Measurements from ENCODE around the gene STAG3. TPM values are rescaled to one million over a fixed set of nuclear protein-coding genes. Genes with fewer than 3 reads are reported as not detected.

Gene STAG3
- total and polyA plus RNA-seq, 2 donors (not counting 1 experiment from before 2014, with no cell fraction given), result 24.8 to 33.4 TPM

GRCh38 chr7:100211342-100211780 lies 33.6 kb downstream of the STAG3 start:
- ChIA-PET POLR2A (interaction anchor here (0.6 to 2.6 kb wide), 7 partner anchors 9 to 50 kb away, joined by 3 to 13 read pairs (median 5); no protein-coding TSS in a partner anchor), CTCF (interaction anchor here (0.9 to 6.5 kb wide), 9 partner anchors 9 to 196 kb away, joined by 3 to 56 read pairs (median 6); no protein-coding TSS in a partner anchor)
- peaks cover 81% of the 10 kb centered on the region for H3K4me1 Mint-ChIP-seq
- H3K4me2 ChIP-seq (replicated peaks; ENCODE audit: low read depth, low read length, poor library complexity, severe bottlenecking), result peak overlapping the region; percentile 78
- H3K79me2 ChIP-seq (ENCODE audit: control insufficient read depth, insufficient read depth, low read length), result peaks cover 7% of the 10 kb centered on the region
- H3K27ac Mint-ChIP-seq, result peak overlapping the region; percentile 95
- peak; percentile 68 for ATAC-seq (ENCODE audit: low read depth)
- peak overlapping the region; percentile 70 to 72 for H3K27ac ChIP-seq (ENCODE audit: low read length in 2 of 2)
- peak overlapping the region; percentile 43 for H2AFZ ChIP-seq (ENCODE audit: insufficient read depth, low read depth, low read length, poor library complexity, severe bottlenecking)
- no peaks in the 10 kb centered on the region for H3K36me3 ChIP-seq (replicated peaks in 1 of 2; ENCODE audit: control extremely low read depth in 1 of 2, control insufficient read depth in 1 of 2, extremely low read depth in 1 of 2, insufficient read depth in 2 of 2, low read length in 1 of 2)
- intact Hi-C loops (cut with micrococcal nuclease), result loop anchor here (5.0 kb wide), 2 partner anchors 34 to 64 kb away; partner anchors contain the start of genes GPC2, LAMTOR4 and STAG3
- TF ChIP-seq EZH2 (IDR thresholded peaks at IDR 0.05; ENCODE audit: borderline replicate concordance, insufficient read depth, low read depth, low read length, poor library complexity, severe bottlenecking) (no peak), CTCF (IDR thresholded peaks at IDR 0.05) (no peak)
- no peaks in the 10 kb centered on the region for H3K27me3 ChIP-seq (replicated peaks in 1 of 4; ENCODE audit: control extremely low read depth in 1 of 4, control insufficient read depth in 3 of 4, insufficient read depth in 4 of 4, low read length in 3 of 4)
- H3K9me3 Mint-ChIP-seq (ENCODE audit: insufficient read depth), result no peaks in the 10 kb centered on the region
- peak overlapping the region; percentile 54 for H3K9ac ChIP-seq (ENCODE audit: low read length)
- 36% methylated on average over 6 of the region's 7 CpGs for WGBS (ENCODE audit: insufficient coverage)
- no peaks in the 10 kb centered on the region for H3K27me3 Mint-ChIP-seq
- peak; percentile 73 for DNase-seq
- no peaks in the 10 kb centered on the region for H3K9me3 ChIP-seq (ENCODE audit: control extremely low read depth in 1 of 3, control insufficient read depth in 2 of 3, insufficient read depth in 1 of 3, low read length in 2 of 3)
- H3K4me1 ChIP-seq (ENCODE audit: control insufficient read depth in 2 of 2, insufficient read depth in 2 of 2, low read length in 2 of 2), result peaks cover 56 to 64% of the 10 kb centered on the region in 2 donors
- no peaks in the 10 kb centered on the region for H4K20me1 ChIP-seq (ENCODE audit: control insufficient read depth, insufficient read depth, low read length, poor library complexity, severe bottlenecking)
- H3K4me3 Mint-ChIP-seq, result peak overlapping the region; percentile 88
- peak overlapping the region in 3 of 5 experiments; percentile 3 to 47 (median 35) for H3K4me3 ChIP-seq (ENCODE audit: control extremely low read depth in 1 of 5, extremely low read depth in 1 of 5, insufficient read depth in 1 of 5, low read depth in 2 of 5, low read length in 4 of 5)

- H3K27ac Mint-ChIP-seq, result peak overlapping the region; percentile 91
- POLR2A ChIA-PET, result no interaction called here
- H3K27ac ChIP-seq (ENCODE audit: low read length in 2 of 2), result peak overlapping the region in 1 of 2 donors; percentile 32
- CTCF ChIA-PET, result interaction anchor here (1.0 to 4.2 kb wide), 5 partner anchors 10 to 24 kb away, joined by 3 to 18 read pairs (median 3); no protein-coding TSS in a partner anchor
- H3K27me3 Mint-ChIP-seq, result no peaks in the 10 kb centered on the region
- no peaks in the 10 kb centered on the region for H3K9me3 Mint-ChIP-seq (ENCODE audit: insufficient read depth)
- intact Hi-C loops (cut with micrococcal nuclease), result loop anchor here (5.0 kb wide), 2 partner anchors 35 to 65 kb away; partner anchors contain the start of genes GPC2, LAMTOR4 and STAG3
- H3K9ac ChIP-seq (ENCODE audit: low read length), result no peak overlapping the region
- 100% methylated on average over 2 of the region's 5 CpGs for WGBS (ENCODE audit: insufficient coverage)
- TF ChIP-seq CTCF (IDR thresholded peaks at IDR 0.05) (no peak), EZH2 (IDR thresholded peaks at IDR 0.05; ENCODE audit: borderline replicate concordance, insufficient read depth, low read depth, low read length, poor library complexity, severe bottlenecking) (no peak)
- no peaks in the 10 kb centered on the region for H3K36me3 ChIP-seq (replicated peaks in 1 of 2; ENCODE audit: control extremely low read depth in 1 of 2, control insufficient read depth in 1 of 2, extremely low read depth in 1 of 2, insufficient read depth in 2 of 2, low read length in 1 of 2)
- no peaks in the 10 kb centered on the region for H3K9me3 ChIP-seq (ENCODE audit: control extremely low read depth in 1 of 3, control insufficient read depth in 2 of 3, insufficient read depth in 1 of 3, low read length in 2 of 3)
- DNase-seq, result no peak
- H3K79me2 ChIP-seq (ENCODE audit: control insufficient read depth, insufficient read depth, low read length), result peaks cover 7% of the 10 kb centered on the region
- H3K4me1 ChIP-seq (ENCODE audit: control insufficient read depth in 2 of 2, insufficient read depth in 2 of 2, low read length in 2 of 2), result peaks cover 66 to 75% of the 10 kb centered on the region in 2 donors
- no peaks in the 10 kb centered on the region for H3K27me3 ChIP-seq (replicated peaks in 1 of 4; ENCODE audit: control extremely low read depth in 1 of 4, control insufficient read depth in 3 of 4, insufficient read depth in 4 of 4, low read length in 3 of 4)
- ATAC-seq (ENCODE audit: low read depth), result no peak
- no peak overlapping the region for H3K4me3 ChIP-seq (ENCODE audit: control extremely low read depth in 1 of 5, extremely low read depth in 1 of 5, insufficient read depth in 1 of 5, low read depth in 2 of 5, low read length in 4 of 5)
- no peak overlapping the region for H3K4me2 ChIP-seq (replicated peaks; ENCODE audit: low read depth, low read length, poor library complexity, severe bottlenecking)
- H2AFZ ChIP-seq (ENCODE audit: insufficient read depth, low read depth, low read length, poor library complexity, severe bottlenecking), result no peak overlapping the region
- H3K4me3 Mint-ChIP-seq, result no peak overlapping the region
- no peaks in the 10 kb centered on the region for H4K20me1 ChIP-seq (ENCODE audit: control insufficient read depth, insufficient read depth, low read length, poor library complexity, severe bottlenecking)
- peaks cover 87% of the 10 kb centered on the region for H3K4me1 Mint-ChIP-seq
These were observed 35.0 kb downstream of the STAG3 start for GRCh38 chr7:100212631-100213286.
